Stimulated activated naive CD8-positive, alpha-beta T cell treated with anti-CD3 and anti-CD28 coated beads, Interleukin-15, amount 100 ng/mL, for 72 hours (primary cell): ENCODE measurements around the gene NR6A1.
"Not testable (repeated sequence)": the region's sequence is repeated elsewhere in the genome, so short reads cannot be mapped to it uniquely, and the experiment has no call there.

Source experiments
- ATAC-seq: fragments of 150-1000 bp; cut with Tn5 transposase; 2 replicates; pipeline ENCODE4 v1.10.0; 2021; ENCODE audit warnings: mild to moderate bottlenecking, moderate library complexity
- DNase-seq, 2 donors: peaks; one replicate each; pipeline ENCODE4 v3.0.0; 2021 to 2022
- H3K27ac Mint-ChIP-seq, 2 donors: one replicate each; pipeline ENCODE4 v1.8.0; 2022; ENCODE audit warnings: mild to moderate bottlenecking in 2 of 2, mixed read lengths in 2 of 2, moderate library complexity in 2 of 2
- H3K27me3 Mint-ChIP-seq: one replicate; pipeline ENCODE4 v1.8.0; 2022; ENCODE audit warnings: mixed read lengths
- H3K4me1 Mint-ChIP-seq: one replicate; pipeline ENCODE4 v1.8.0; 2022; ENCODE audit warnings: mild to moderate bottlenecking, mixed read lengths
- H3K4me3 Mint-ChIP-seq, 2 donors: one replicate each; pipeline ENCODE4 v1.8.0; 2022; ENCODE audit warnings: mild to moderate bottlenecking in 2 of 2, mixed read lengths in 2 of 2, moderate library complexity in 1 of 2
- H3K9me3 Mint-ChIP-seq, 2 donors: one replicate each; pipeline ENCODE4 v1.8.0; 2022; ENCODE audit warnings: mixed read lengths in 2 of 2

NR6A1 gene

GRCh38 chr9:124784509-124784908, 13.4 kb upstream of the NR6A1 start:
- ATAC-seq = no peak
- H3K27me3 Mint-ChIP-seq = peaks cover 30% of the 10 kb centered on the region
- no peak overlapping the region for H3K27ac Mint-ChIP-seq
- H3K9me3 Mint-ChIP-seq = no peaks in the 10 kb centered on the region
- no peaks in the 10 kb centered on the region for H3K4me1 Mint-ChIP-seq
- no peak for DNase-seq
- H3K4me3 Mint-ChIP-seq = no peak overlapping the region

- Mint-ChIP-seq H3K9me3 (no peaks in the 10 kb centered on the region), H3K4me1 (no peaks in the 10 kb centered on the region), H3K27ac (no peak overlapping the region), H3K27me3 (peaks cover 37% of the 10 kb centered on the region), H3K4me3 (no peak overlapping the region)
- DNase-seq (no peak), ATAC-seq (no peak)
Measured at GRCh38 chr9:124783830-124784229, 12.7 kb upstream of the NR6A1 start.

- peaks cover 46% of the 10 kb centered on the region for H3K27me3 Mint-ChIP-seq
- H3K27ac Mint-ChIP-seq = no peak overlapping the region
- ATAC-seq (no peak), DNase-seq (no peak)
- no peak overlapping the region for H3K4me3 Mint-ChIP-seq
- H3K4me1 Mint-ChIP-seq = no peaks in the 10 kb centered on the region
- H3K9me3 Mint-ChIP-seq = no peaks in the 10 kb centered on the region
Measured at GRCh38 chr9:124782661-124783574, 11.8 kb upstream of the NR6A1 start.

DNA sequence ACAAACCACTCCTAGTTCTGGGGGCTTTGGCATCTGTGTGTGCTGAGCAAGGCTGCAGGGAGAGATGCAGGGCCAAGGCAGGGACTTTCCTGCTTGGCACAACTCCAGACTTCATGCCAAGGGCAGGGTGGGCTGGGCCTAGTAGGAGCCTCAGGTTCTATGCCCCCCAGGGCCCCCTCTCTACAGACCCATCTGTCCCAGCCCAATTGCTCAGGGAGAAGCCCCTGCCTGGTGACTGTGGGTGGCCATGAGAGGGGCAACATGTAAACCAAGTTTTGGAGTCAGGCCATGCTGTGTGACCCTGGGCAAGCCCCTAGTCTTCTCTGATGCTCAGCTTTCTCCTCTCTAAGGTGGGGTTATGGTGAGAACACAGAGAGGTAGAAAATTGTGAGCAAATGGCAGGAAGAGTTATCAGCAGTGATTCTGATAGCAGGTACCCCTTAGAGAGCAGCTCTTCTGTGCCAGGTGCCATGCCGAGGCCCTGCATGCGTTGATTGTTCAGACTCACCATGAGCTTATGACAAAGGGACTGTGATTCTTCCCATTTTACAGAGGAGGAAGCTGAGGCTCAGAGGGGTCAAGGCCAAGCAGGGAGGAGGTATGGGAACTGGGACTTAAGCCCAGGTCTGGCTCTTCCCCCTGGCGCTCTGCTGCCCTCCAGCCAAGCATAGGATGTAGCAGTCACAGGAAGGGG, 11.0 kb upstream of the NR6A1 start:
- no peak for ATAC-seq
- no peaks in the 10 kb centered on the region for H3K9me3 Mint-ChIP-seq

GRCh38 chr9:124780757-124781151, 9.6 kb upstream of the NR6A1 start:
- Mint-ChIP-seq H3K4me1 (peaks cover 10% of the 10 kb centered on the region), H3K4me3 (no peak overlapping the region), H3K27ac (no peak overlapping the region), H3K27me3 (peaks cover 54% of the 10 kb centered on the region), H3K9me3 (no peaks in the 10 kb centered on the region)
- DNase-seq (no peak), ATAC-seq (no peak)

More for the DNA sequence above, 11.0 kb upstream of the NR6A1 start:
- no peak overlapping the region for H3K27ac Mint-ChIP-seq
- peaks cover 53% of the 10 kb centered on the region for H3K27me3 Mint-ChIP-seq
- DNase-seq = no peak
- no peaks in the 10 kb centered on the region for H3K4me1 Mint-ChIP-seq
- no peak overlapping the region for H3K4me3 Mint-ChIP-seq

- Mint-ChIP-seq H3K9me3 (no peaks in the 10 kb centered on the region), H3K4me1 (peaks cover 11% of the 10 kb centered on the region), H3K27me3 (peaks cover 57% of the 10 kb centered on the region), H3K27ac (no peak overlapping the region), H3K4me3 (no peak overlapping the region)
- no peak for ATAC-seq
- DNase-seq = peak in 1 of 2 donors; percentile 4
Measured at GRCh38 chr9:124780060-124780756, 9.1 kb upstream of the NR6A1 start.

- ATAC-seq (no peak), DNase-seq (no peak)
- peaks cover 16% of the 10 kb centered on the region for H3K4me1 Mint-ChIP-seq
- no peak overlapping the region for H3K27ac Mint-ChIP-seq
- no peak overlapping the region for H3K4me3 Mint-ChIP-seq
- H3K27me3 Mint-ChIP-seq = peaks cover 64% of the 10 kb centered on the region
- no peaks in the 10 kb centered on the region for H3K9me3 Mint-ChIP-seq
Measured at GRCh38 chr9:124779368-124780059, 8.4 kb upstream of the NR6A1 start.

DNA sequence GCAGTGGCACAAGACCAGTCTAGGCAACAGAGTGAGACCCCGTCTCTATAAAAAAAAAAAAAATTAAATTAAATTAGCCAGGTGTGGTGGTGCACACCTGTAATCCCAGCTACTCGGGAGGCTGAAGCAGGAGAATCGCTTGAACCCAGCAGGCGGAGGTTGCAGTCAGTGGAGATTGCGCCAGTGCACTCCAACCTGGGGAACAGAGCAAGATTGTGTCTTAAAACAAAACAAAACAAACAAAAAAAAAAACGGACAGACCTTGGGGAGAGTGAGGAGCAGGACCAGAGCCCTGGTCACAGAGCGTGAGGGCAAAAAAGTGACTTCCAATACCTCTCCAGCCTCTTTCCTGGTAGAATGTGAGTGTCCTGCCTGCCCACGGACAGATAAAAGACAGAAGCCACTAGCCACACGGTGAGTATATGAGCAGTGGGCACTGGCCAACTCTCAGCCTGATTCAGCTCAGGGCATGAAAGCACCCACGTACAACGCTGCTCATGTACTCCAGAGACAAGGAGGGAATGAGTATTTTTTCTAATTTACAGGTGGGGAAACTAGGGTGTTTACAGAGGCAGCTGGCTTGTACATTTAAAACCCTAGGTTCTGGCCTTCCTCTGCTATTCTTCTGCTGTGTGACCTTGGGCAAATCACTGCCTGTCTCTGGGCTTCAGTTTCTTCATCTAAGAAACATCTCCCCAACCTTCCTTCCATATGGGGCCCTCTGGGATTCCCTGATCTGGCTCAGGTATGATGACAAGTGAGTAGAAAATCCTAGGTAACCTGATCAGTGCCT, 7.7 kb upstream of the NR6A1 start:
- Mint-ChIP-seq H3K27ac (no peak overlapping the region), H3K4me1 (peaks cover 23% of the 10 kb centered on the region), H3K27me3 (peaks cover 71% of the 10 kb centered on the region), H3K9me3 (no peaks in the 10 kb centered on the region), H3K4me3 (no peak overlapping the region)
- DNase-seq (no peak), ATAC-seq (no peak)

- Mint-ChIP-seq H3K4me3 (peak within 1 kb of the TSS; percentile 80 to 81), H3K4me1 (peaks cover 35% of the 10 kb centered on the region), H3K27me3 (peaks cover 88% of the 10 kb centered on the region), H3K9me3 (no peaks in the 10 kb centered on the region), H3K27ac (no peak within 1 kb of the TSS)
- DNase-seq (peak in 1 of 2 donors; percentile 25), ATAC-seq (peak; percentile 37)
Measured at GRCh38 chr9:124776954-124777648, 6.0 kb upstream of the NR6A1 start, which contains the start of gene OLFML2A. Gene OLFML2A (plus strand): TSS chr9:124777133. CDS start chr9:124777271, 138 bp downstream.

- no peaks in the 10 kb centered on the region for H3K9me3 Mint-ChIP-seq
- H3K4me1 Mint-ChIP-seq = peaks cover 40% of the 10 kb centered on the region
- DNase-seq (no peak), ATAC-seq (no peak)
- H3K27ac Mint-ChIP-seq = no peak overlapping the region
- peak overlapping the region; percentile 80 to 81 for H3K4me3 Mint-ChIP-seq
- peaks cover 90% of the 10 kb centered on the region for H3K27me3 Mint-ChIP-seq
Measured at GRCh38 chr9:124776618-124776953, 5.5 kb upstream of the NR6A1 start.

DNA sequence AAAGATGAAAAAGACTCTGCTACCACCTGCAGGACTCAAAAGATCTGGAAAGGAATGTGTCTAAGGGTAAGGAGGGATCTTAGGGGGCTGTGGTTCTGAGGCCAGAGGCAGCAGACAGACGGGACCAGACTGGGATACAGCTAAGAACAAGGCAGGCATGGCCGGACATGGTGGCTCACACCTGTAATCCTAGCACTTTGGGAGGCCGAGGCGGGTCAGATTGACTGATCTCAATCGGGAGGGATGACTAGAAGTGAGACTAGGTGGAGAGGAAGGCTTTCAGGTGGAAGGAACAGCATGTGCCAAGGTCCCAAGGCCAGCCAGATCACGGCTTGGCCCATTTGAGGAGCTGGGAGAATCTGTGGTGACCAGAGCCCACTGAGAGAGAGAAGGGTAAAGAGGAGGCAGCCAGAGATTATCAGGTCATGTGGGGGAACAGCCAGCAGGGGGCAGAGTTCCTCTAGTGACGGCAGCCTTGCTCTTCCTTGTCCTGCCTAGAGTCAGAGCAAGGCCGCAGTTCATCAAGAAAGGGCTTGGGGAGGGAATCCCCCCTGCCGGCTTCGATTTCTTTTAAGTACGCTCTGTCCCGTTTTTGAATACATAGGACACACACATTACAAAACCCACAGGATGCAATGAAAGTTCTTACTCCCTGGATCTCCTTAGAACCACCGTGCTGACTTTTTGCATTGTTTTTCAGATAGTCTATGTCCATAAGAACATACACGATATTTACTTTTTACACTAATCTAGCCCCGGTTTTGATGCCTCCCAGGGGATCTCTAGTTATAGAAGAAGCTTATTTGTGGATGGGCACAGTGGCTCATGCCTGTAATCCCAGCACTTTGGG, 3.2 kb upstream of the NR6A1 start:
- no peaks in the 10 kb centered on the region for H3K9me3 Mint-ChIP-seq
- H3K27me3 Mint-ChIP-seq = peaks cover 86% of the 10 kb centered on the region
- DNase-seq = peak; percentile 82 to 84
- peaks cover 57% of the 10 kb centered on the region for H3K4me1 Mint-ChIP-seq
- ATAC-seq = peak; percentile 54
- peak overlapping the region in 1 of 2 donors; percentile 2 for H3K4me3 Mint-ChIP-seq
- H3K27ac Mint-ChIP-seq = peak overlapping the region in 1 of 2 donors; percentile 57

- Mint-ChIP-seq H3K27me3 (peaks cover 86% of the 10 kb centered on the region), H3K4me1 (peaks cover 64% of the 10 kb centered on the region), H3K4me3 (peak overlapping the region in 1 of 2 donors; percentile 2), H3K9me3 (no peaks in the 10 kb centered on the region), H3K27ac (no peak overlapping the region)
- no peak for DNase-seq
- ATAC-seq = peak; percentile 16
Measured at GRCh38 chr9:124773473-124774128, 2.5 kb upstream of the NR6A1 start.

GRCh38 chr9:124772877-124773276, 1.8 kb upstream of the NR6A1 start:
- Mint-ChIP-seq H3K27me3 (peaks cover 84% of the 10 kb centered on the region), H3K4me3 (peak overlapping the region; percentile 84 to 97), H3K4me1 (peaks cover 64% of the 10 kb centered on the region)
- H3K27ac Mint-ChIP-seq, ATAC-seq, DNase-seq, H3K9me3 Mint-ChIP-seq: not testable (repeated sequence)
